Liver (tissue), 3 donors: ENCODE results near the gene ELAC1.

Experiments used
- ATF3 ChIP-seq: IDR thresholded peaks from 2 replicates; pipeline ENCODE4 v1.6.1; 2016; ENCODE audit warnings: antibody characterized with exemption
- JUND ChIP-seq, 2 donors: IDR thresholded peaks; 2 replicates each; pipeline ENCODE4 v1.6.1; 2016; ENCODE audit warnings: antibody characterized with exemption in 2 of 2
- TAF1 ChIP-seq: conservative IDR thresholded peaks from 2 replicates; pipeline ENCODE4 v1.6.1; 2016; ENCODE audit warnings: antibody characterized with exemption, mild to moderate bottlenecking
- YY1 ChIP-seq: IDR thresholded peaks from 2 replicates; pipeline ENCODE4 v1.6.1; 2016; ENCODE audit warnings: antibody characterized with exemption, mild to moderate bottlenecking
- TF ChIP-seq, protein P1 (sequence below): fragments of 150-350 bp; IDR thresholded peaks from 2 replicates; pipeline ENCODE4 v1.5.1; 2017; ENCODE audit warnings: improper control_type of control experiment, low read depth, low read length; ENCODE audit not compliant: missing input control
- donor health status: healthy.
- donor health status: healthy.

- TF ChIP-seq, protein P1, sequence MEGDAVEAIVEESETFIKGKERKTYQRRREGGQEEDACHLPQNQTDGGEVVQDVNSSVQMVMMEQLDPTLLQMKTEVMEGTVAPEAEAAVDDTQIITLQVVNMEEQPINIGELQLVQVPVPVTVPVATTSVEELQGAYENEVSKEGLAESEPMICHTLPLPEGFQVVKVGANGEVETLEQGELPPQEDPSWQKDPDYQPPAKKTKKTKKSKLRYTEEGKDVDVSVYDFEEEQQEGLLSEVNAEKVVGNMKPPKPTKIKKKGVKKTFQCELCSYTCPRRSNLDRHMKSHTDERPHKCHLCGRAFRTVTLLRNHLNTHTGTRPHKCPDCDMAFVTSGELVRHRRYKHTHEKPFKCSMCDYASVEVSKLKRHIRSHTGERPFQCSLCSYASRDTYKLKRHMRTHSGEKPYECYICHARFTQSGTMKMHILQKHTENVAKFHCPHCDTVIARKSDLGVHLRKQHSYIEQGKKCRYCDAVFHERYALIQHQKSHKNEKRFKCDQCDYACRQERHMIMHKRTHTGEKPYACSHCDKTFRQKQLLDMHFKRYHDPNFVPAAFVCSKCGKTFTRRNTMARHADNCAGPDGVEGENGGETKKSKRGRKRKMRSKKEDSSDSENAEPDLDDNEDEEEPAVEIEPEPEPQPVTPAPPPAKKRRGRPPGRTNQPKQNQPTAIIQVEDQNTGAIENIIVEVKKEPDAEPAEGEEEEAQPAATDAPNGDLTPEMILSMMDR, result no peak
- no peak for TF ChIP-seq ATF3
- TF ChIP-seq JUND (IDR thresholded peaks at IDR 0.05), result no peak
- TF ChIP-seq TAF1, result no peak
- TF ChIP-seq YY1, result no peak
These were observed 69.4 kb downstream of the ELAC1 start for GRCh38 chr18:51037230-51037629.
